HG03108 (cell line): Measurements from ENCODE around the gene ANKRD49.

Source experiments
- ATAC-seq: cut with Tn5 transposase; IDR thresholded peaks from one replicate; pipeline ENCODE4 v1.9.1; 2021; ENCODE audit warnings: moderate library complexity; ENCODE audit not compliant: unreplicated experiment

ANKRD49 gene

DNA sequence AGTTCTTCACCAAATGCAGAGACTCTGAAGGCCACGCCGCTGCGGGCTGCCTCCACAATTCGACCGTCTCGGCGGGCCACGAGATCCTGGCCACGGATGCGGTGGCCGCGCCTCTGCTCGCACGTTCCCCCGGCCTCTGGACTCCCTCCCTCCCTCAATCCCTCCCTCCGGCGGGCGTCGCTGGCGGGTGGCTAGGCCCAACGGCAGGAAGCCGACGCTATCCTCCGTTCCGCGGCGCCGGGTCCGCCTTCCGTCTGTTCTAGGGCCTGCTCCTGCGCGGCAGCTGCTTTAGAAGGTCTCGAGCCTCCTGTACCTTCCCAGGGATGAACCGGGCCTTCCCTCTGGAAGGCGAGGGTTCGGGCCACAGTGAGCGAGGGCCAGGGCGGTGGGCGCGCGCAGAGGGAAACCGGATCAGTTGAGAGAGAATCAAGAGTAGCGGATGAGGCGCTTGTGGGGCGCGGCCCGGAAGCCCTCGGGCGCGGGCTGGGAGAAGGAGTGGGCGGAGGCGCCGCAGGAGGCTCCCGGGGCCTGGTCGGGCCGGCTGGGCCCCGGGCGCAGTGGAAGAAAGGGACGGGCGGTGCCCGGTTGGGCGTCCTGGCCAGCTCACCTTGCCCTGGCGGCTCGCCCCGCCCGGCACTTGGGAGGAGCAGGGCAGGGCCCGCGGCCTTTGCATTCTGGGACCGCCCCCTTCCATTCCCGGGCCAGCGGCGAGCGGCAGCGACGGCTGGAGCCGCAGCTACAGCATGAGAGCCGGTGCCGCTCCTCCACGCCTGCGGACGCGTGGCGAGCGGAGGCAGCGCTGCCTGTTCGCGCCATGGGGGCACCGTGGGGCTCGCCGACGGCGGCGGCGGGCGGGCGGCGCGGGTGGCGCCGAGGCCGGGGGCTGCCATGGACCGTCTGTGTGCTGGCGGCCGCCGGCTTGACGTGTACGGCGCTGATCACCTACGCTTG is 50.2 kb downstream of the ANKRD49 start, which contains the start of gene FUT4:
TSS of gene FUT4 (plus strand) at position 227 of the 951 bp plus-strand sequence. CDS start at position 440, 213 bp downstream.
- ATAC-seq, result peak; percentile 85

DNA sequence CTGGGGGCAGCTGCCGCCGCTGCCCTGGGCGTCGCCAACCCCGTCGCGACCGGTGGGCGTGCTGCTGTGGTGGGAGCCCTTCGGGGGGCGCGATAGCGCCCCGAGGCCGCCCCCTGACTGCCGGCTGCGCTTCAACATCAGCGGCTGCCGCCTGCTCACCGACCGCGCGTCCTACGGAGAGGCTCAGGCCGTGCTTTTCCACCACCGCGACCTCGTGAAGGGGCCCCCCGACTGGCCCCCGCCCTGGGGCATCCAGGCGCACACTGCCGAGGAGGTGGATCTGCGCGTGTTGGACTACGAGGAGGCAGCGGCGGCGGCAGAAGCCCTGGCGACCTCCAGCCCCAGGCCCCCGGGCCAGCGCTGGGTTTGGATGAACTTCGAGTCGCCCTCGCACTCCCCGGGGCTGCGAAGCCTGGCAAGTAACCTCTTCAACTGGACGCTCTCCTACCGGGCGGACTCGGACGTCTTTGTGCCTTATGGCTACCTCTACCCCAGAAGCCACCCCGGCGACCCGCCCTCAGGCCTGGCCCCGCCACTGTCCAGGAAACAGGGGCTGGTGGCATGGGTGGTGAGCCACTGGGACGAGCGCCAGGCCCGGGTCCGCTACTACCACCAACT is 51.0 kb downstream of the ANKRD49 start:
- ATAC-seq, result no peak

DNA sequence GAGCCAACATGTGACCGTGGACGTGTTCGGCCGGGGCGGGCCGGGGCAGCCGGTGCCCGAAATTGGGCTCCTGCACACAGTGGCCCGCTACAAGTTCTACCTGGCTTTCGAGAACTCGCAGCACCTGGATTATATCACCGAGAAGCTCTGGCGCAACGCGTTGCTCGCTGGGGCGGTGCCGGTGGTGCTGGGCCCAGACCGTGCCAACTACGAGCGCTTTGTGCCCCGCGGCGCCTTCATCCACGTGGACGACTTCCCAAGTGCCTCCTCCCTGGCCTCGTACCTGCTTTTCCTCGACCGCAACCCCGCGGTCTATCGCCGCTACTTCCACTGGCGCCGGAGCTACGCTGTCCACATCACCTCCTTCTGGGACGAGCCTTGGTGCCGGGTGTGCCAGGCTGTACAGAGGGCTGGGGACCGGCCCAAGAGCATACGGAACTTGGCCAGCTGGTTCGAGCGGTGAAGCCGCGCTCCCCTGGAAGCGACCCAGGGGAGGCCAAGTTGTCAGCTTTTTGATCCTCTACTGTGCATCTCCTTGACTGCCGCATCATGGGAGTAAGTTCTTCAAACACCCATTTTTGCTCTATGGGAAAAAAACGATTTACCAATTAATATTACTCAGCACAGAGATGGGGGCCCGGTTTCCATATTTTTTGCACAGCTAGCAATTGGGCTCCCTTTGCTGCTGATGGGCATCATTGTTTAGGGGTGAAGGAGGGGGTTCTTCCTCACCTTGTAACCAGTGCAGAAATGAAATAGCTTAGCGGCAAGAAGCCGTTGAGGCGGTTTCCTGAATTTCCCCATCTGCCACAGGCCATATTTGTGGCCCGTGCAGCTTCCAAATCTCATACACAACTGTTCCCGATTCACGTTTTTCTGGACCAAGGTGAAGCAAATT is 51.7 kb downstream of the ANKRD49 start:
- no peak for ATAC-seq

DNA sequence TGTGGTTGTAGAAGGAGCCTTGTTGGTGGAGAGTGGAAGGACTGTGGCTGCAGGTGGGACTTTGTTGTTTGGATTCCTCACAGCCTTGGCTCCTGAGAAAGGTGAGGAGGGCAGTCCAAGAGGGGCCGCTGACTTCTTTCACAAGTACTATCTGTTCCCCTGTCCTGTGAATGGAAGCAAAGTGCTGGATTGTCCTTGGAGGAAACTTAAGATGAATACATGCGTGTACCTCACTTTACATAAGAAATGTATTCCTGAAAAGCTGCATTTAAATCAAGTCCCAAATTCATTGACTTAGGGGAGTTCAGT is 52.3 kb downstream of the ANKRD49 start:
- no peak for ATAC-seq

DNA sequence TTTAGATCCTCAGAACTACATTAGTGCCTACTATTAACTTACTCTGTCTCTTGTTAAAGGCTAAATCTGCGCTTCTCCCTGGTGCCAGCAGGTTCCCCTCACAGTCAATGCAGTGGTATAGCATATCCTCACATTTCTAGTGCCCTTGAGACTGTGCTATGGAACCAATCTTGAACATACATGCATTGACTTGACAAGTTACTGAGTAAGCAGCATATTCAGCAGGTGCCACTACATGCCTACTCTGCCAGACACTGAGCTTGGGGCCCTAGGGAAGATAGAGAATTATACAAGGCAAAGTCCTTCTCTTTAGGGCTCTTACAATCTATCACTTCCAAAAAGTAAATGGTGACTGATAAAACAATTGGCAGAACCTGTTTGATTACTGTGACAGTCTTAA is 53.1 kb downstream of the ANKRD49 start:
- no peak for ATAC-seq

DNA sequence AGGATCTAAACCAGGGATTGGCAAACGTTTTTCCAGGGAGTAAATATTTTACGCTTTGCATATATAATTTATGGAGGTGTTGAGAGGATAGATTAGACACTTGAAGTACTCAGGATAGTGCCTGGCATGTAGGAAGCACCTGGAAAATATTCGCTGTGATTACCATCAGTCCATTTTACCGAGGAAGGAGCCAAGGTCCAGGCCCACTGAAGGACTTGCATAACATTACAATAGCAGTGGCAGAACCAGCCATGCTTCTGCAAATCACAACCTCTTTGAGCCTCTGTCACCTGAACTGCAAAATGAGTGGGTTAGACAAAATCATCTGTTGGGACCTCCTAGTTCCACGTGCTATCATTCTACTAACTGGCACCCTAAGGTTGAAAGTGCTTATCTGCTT is 55.4 kb downstream of the ANKRD49 start:
- ATAC-seq, result no peak
